Mesendoderm (in vitro differentiated cells): ENCODE data around the gene PASK.

Experiments
- DNase-seq: peaks from one replicate; pipeline ENCODE4 v3.0.0; 2013
- H2AK5ac ChIP-seq: 2 replicates; pipeline ENCODE4 v1.6.1; 2013; ENCODE audit warnings: low read length, inconsistent platforms
- H2BK120ac ChIP-seq: 2 replicates; pipeline ENCODE4 v1.6.1; 2013; ENCODE audit warnings: low read depth, mild to moderate bottlenecking, low read length, moderate library complexity, mixed read lengths
- H2BK15ac ChIP-seq: replicated peaks from 2 replicates; pipeline ENCODE4 v1.6.1; 2013; ENCODE audit warnings: low read depth, mild to moderate bottlenecking, moderate library complexity
- H2BK5ac ChIP-seq: 2 replicates; pipeline ENCODE4 v1.6.1; 2013; ENCODE audit warnings: low read length, inconsistent platforms
- H3K18ac ChIP-seq: 2 replicates; pipeline ENCODE4 v1.6.1; 2013; ENCODE audit warnings: mild to moderate bottlenecking, low read length, mixed read lengths
- H3K23ac ChIP-seq: one replicate; pipeline ENCODE4 v1.6.1; 2013; ENCODE audit warnings: low read length
- H3K27ac ChIP-seq: 2 replicates; pipeline ENCODE4 v1.5.1; 2013; ENCODE audit warnings: low read depth, mild to moderate bottlenecking, inconsistent platforms, low read length, moderate library complexity
- H3K27me3 ChIP-seq: 2 replicates; pipeline ENCODE4 v1.6.1; 2013; ENCODE audit warnings: low read length, control low read depth, mild to moderate bottlenecking, inconsistent platforms; ENCODE audit not compliant: insufficient read depth, poor library complexity
- H3K36me3 ChIP-seq: 2 replicates; pipeline ENCODE4 v1.6.1; 2013; ENCODE audit warnings: low read length, inconsistent platforms; ENCODE audit not compliant: control insufficient read depth, insufficient read depth
- H3K4ac ChIP-seq: one replicate; pipeline ENCODE4 v1.6.1; 2013; ENCODE audit warnings: low read depth, mild to moderate bottlenecking, low read length, moderate library complexity
- H3K4me1 ChIP-seq: 2 replicates; pipeline ENCODE4 v1.6.1; 2013; ENCODE audit warnings: low read depth, low read length, inconsistent platforms; ENCODE audit not compliant: control insufficient read depth
- H3K4me2 ChIP-seq: 2 replicates; pipeline ENCODE4 v1.6.1; 2013; ENCODE audit warnings: low read length
- H3K4me3 ChIP-seq: 2 replicates; pipeline ENCODE4 v1.5.1; 2013; ENCODE audit warnings: mild to moderate bottlenecking, low read length
- H3K56ac ChIP-seq: one replicate; pipeline ENCODE4 v1.6.1; 2013; ENCODE audit warnings: low read length
- H3K79me1 ChIP-seq: 2 replicates; pipeline ENCODE4 v1.6.1; 2013; ENCODE audit warnings: low read length, inconsistent platforms
- H3K79me2 ChIP-seq: 2 replicates; pipeline ENCODE4 v1.6.1; 2013; ENCODE audit warnings: mild to moderate bottlenecking, low read length; ENCODE audit not compliant: control insufficient read depth, insufficient read depth
- H3K9ac ChIP-seq: 2 replicates; pipeline ENCODE4 v1.6.1; 2013; ENCODE audit warnings: low read length, inconsistent platforms
- H4K5ac ChIP-seq: one replicate; pipeline ENCODE4 v1.6.1; 2013; ENCODE audit warnings: low read length
- H4K8ac ChIP-seq: one replicate; pipeline ENCODE4 v1.6.1; 2013; ENCODE audit warnings: low read depth, mild to moderate bottlenecking, control low read depth, low read length, moderate library complexity
- WGBS: extraction: QIAGEN DNeasy Blood & Tissue Kit; methylation state at CpG from one replicate; pipeline ENCODE4 v1.1.7; 2013; ENCODE audit warnings: low lambda C conversion rate, missing lambda C conversion rate; ENCODE audit not compliant: insufficient coverage; ENCODE audit errors: extremely low coverage; 5-methylcytosine and 5-hydroxymethylcytosine counted together

The PASK gene

DNA sequence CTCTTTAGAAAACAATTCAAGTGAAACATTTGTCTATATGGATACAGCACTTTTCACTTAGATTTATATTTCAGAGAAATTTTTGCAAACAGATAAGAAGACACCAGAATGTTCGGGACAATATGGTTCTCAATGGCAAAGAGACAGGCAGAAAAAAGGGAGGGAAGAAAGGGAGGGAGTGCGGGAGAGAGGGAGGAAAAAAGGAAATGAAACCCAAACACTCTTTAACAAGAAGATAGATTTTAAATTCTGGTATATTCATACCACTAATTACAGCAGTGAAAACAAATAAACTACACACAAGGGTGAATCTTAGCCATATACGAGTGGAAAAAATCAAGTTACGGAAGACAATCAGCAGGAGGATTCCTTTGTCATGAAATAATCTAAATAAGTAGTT, 3.0 kb downstream of the PASK start:
- Histone ChIP-seq H2AK5ac (no peak overlapping the region), H3K79me2 (no peaks in the 10 kb centered on the region), H4K8ac (no peak overlapping the region)

GRCh38 chr2:241142593-241142992, 6.7 kb downstream of the PASK start:
- H3K4me1 ChIP-seq = no peaks in the 10 kb centered on the region
- H3K23ac ChIP-seq = no peak overlapping the region
- H3K27me3 ChIP-seq = no peaks in the 10 kb centered on the region
- H3K4me3 ChIP-seq = no peak overlapping the region
- H3K36me3 ChIP-seq = no peaks in the 10 kb centered on the region
- H3K4ac ChIP-seq = no peak overlapping the region
- H2BK120ac ChIP-seq = no peak overlapping the region
- H3K56ac ChIP-seq = no peak overlapping the region
- H3K27ac ChIP-seq = no peak overlapping the region
- H4K5ac ChIP-seq = no peak overlapping the region
- no peaks in the 10 kb centered on the region for H3K79me2 ChIP-seq
- no peak for DNase-seq
- no peak overlapping the region for H3K18ac ChIP-seq
- no CpG with 5 or more reads among the region's 9 CpGs for WGBS
- H2BK5ac ChIP-seq = no peak overlapping the region
- H3K4me2 ChIP-seq = no peak overlapping the region
- H2AK5ac ChIP-seq = no peak overlapping the region
- no peak overlapping the region for H4K8ac ChIP-seq
- peaks cover 7% of the 10 kb centered on the region for H3K79me1 ChIP-seq
- H2BK15ac ChIP-seq = no peak overlapping the region
- no peak overlapping the region for H3K9ac ChIP-seq

More for the DNA sequence above, 3.0 kb downstream of the PASK start:
- no peak overlapping the region for H3K4me2 ChIP-seq
- no peak overlapping the region for H3K56ac ChIP-seq
- H2BK120ac ChIP-seq = no peak overlapping the region
- H3K79me1 ChIP-seq = peaks cover 12% of the 10 kb centered on the region
- no peak overlapping the region for H3K23ac ChIP-seq
- no peak overlapping the region for H4K5ac ChIP-seq
- no peak overlapping the region for H3K18ac ChIP-seq
- no peaks in the 10 kb centered on the region for H3K36me3 ChIP-seq
- H3K4me3 ChIP-seq = no peak overlapping the region
- H3K9ac ChIP-seq = no peak overlapping the region
- H3K27me3 ChIP-seq = no peaks in the 10 kb centered on the region
- no peak for DNase-seq
- H3K4me1 ChIP-seq = no peaks in the 10 kb centered on the region
- H2BK15ac ChIP-seq = no peak overlapping the region
- no peak overlapping the region for H3K27ac ChIP-seq
- WGBS = no CpG with 5 or more reads among the region's 4 CpGs
- H3K4ac ChIP-seq = no peak overlapping the region
- H2BK5ac ChIP-seq = no peak overlapping the region

DNA sequence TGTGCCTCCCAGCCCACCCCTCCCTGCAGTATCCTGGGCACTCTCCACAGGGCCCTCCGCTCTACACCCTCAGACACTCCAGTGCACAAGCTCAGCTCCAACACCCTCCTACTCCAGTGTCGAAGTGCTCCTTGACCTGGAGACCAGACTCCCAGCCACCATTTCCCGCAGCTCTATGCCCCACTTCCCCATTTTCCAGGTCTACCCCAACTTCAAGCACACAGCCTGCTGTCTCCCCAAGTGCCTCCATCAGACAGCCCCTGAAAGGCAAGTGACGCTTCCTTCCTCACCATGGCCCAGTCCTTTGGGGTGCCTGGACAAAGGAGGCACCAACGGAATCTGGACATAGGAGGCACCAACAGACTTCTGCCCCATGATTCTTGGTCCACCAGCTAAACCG, 7.2 kb downstream of the PASK start:
- H3K4me1 ChIP-seq = no peaks in the 10 kb centered on the region
- no peak overlapping the region for H3K4ac ChIP-seq
- DNase-seq = no peak
- H2BK120ac ChIP-seq = no peak overlapping the region
- H3K79me2 ChIP-seq = no peaks in the 10 kb centered on the region
- no peak overlapping the region for H3K27ac ChIP-seq
- H3K4me2 ChIP-seq = no peak overlapping the region
- H3K9ac ChIP-seq = no peak overlapping the region
- no peak overlapping the region for H3K23ac ChIP-seq
- WGBS = no CpG with 5 or more reads among the region's 6 CpGs
- no peak overlapping the region for H4K5ac ChIP-seq
- H2AK5ac ChIP-seq = no peak overlapping the region
- H3K18ac ChIP-seq = no peak overlapping the region
- H2BK15ac ChIP-seq = no peak overlapping the region
- H3K79me1 ChIP-seq = peaks cover 7% of the 10 kb centered on the region
- no peak overlapping the region for H4K8ac ChIP-seq
- no peak overlapping the region for H2BK5ac ChIP-seq
- no peak overlapping the region for H3K4me3 ChIP-seq
- H3K27me3 ChIP-seq = no peaks in the 10 kb centered on the region
- H3K56ac ChIP-seq = no peak overlapping the region
- H3K36me3 ChIP-seq = no peaks in the 10 kb centered on the region

- Histone ChIP-seq H4K8ac (no peak overlapping the region), H3K23ac (no peak overlapping the region), H3K9ac (no peak overlapping the region), H3K4ac (no peak overlapping the region), H3K4me3 (no peak overlapping the region), H3K18ac (no peak overlapping the region), H3K27me3 (no peaks in the 10 kb centered on the region), H3K4me2 (no peak overlapping the region), H3K79me1 (peaks cover 5% of the 10 kb centered on the region), H3K79me2 (no peaks in the 10 kb centered on the region), H3K36me3 (no peaks in the 10 kb centered on the region), H2BK15ac (no peak overlapping the region), H3K4me1 (no peaks in the 10 kb centered on the region), H3K56ac (no peak overlapping the region), H3K27ac (no peak overlapping the region), H2AK5ac (no peak overlapping the region), H4K5ac (no peak overlapping the region), H2BK5ac (no peak overlapping the region), H2BK120ac (no peak overlapping the region)
- DNase-seq = no peak
- no CpG with 5 or more reads among the region's 14 CpGs for WGBS
Measured at GRCh38 chr2:241141214-241141770, 8.0 kb downstream of the PASK start.

DNA sequence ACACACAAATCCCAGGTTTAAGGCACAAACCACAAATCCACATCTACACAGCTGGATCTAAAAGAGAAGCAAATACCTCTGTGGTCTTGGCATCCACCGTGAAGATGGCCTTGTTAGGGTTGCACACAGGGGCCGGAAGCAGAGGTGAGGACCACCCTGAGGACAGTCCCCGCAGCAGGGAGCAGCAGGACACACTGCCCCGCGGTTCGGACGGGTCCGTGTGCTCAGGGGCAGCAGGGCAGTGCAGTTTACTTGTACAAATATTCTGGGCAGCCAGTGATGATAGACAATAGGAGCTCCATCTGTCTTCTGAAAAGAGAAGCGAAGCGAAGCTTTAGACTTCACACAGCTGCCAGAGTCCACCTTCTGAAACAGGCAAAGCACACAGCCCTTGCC, 8.8 kb downstream of the PASK start:
- H4K8ac ChIP-seq = no peak overlapping the region
- H4K5ac ChIP-seq = no peak overlapping the region
- H2BK15ac ChIP-seq = no peak overlapping the region
- no peak overlapping the region for H3K27ac ChIP-seq
- no peak overlapping the region for H3K18ac ChIP-seq
- no peaks in the 10 kb centered on the region for H3K4me1 ChIP-seq
- no CpG with 5 or more reads among the region's 10 CpGs for WGBS
- H3K27me3 ChIP-seq = no peaks in the 10 kb centered on the region
- H2BK5ac ChIP-seq = no peak overlapping the region
- H3K4me3 ChIP-seq = no peak overlapping the region
- no peak for DNase-seq
- no peak overlapping the region for H3K4ac ChIP-seq
- H3K4me2 ChIP-seq = no peak overlapping the region
- no peak overlapping the region for H2BK120ac ChIP-seq
- H3K56ac ChIP-seq = no peak overlapping the region
- no peak overlapping the region for H3K23ac ChIP-seq
- H2AK5ac ChIP-seq = no peak overlapping the region
- H3K9ac ChIP-seq = no peak overlapping the region
- peaks cover 5% of the 10 kb centered on the region for H3K79me1 ChIP-seq
- no peaks in the 10 kb centered on the region for H3K79me2 ChIP-seq
- H3K36me3 ChIP-seq = peaks cover 1% of the 10 kb centered on the region
